H1 (cell line): ENCODE data around the gene TRIM10. TPM values are rescaled to one million over a fixed set of nuclear protein-coding genes. Genes with fewer than 3 reads are reported as not detected.

Source experiments
- CTCF ChIA-PET: fragments of 300-600 bp; sonication (Branson Sonifier 250); formaldehyde crosslinking; loops from one replicate; lab custom pipeline; 2021; ENCODE audit not compliant: partially characterized antibody; lab: Charles Lee
- POLR2A ChIA-PET: fragments of 300-600 bp; sonication (Branson Sonifier 250); formaldehyde crosslinking; loops from one replicate; lab custom pipeline; 2021; ENCODE audit warnings: inconsistent platforms; ENCODE audit not compliant: partially characterized antibody; lab: Charles Lee
- DNase-seq, 2 experiments: peaks; one replicate each; pipeline versions ENCODE4 v3.0.0 to v3.0.0-alpha.2; 2010 to 2022; ENCODE audit warnings: low spot score in 2 of 2, low read depth in 1 of 2, mixed read lengths in 1 of 2
- FAIRE-seq: peaks from 2 replicates; lab custom pipeline; 2011; peaks lifted over from hg19 to GRCh38; lab: Jason Lieb, UNC
- H2AFZ ChIP-seq: 2 replicates; pipeline ENCODE4 v1.8.1; 2012; ENCODE audit warnings: low read length, inconsistent platforms
- H2AK5ac ChIP-seq: 2 replicates; pipeline ENCODE4 v1.6.1; 2013; ENCODE audit warnings: low read depth, low read length
- H2BK120ac ChIP-seq: replicated peaks from 2 replicates; pipeline ENCODE3; 2013; ENCODE audit warnings: low read depth, low read length, inconsistent platforms
- H2BK12ac ChIP-seq: 2 replicates; pipeline ENCODE4 v1.6.1; 2013; ENCODE audit warnings: low read depth, low read length
- H2BK15ac ChIP-seq: 2 replicates; pipeline ENCODE4 v1.6.1; 2013; ENCODE audit warnings: low read length
- H2BK20ac ChIP-seq: 2 replicates; pipeline ENCODE4 v1.6.1; 2013; ENCODE audit warnings: low read length
- H2BK5ac ChIP-seq: 2 replicates; pipeline ENCODE4 v1.6.1; 2013; ENCODE audit warnings: low read depth, low read length
- H3K14ac ChIP-seq: 2 replicates; pipeline ENCODE4 v1.6.1; 2013; ENCODE audit warnings: inconsistent platforms; ENCODE audit not compliant: insufficient read length
- H3K18ac ChIP-seq: 2 replicates; pipeline ENCODE4 v1.6.1; 2013; ENCODE audit warnings: low read length; ENCODE audit errors: extremely low read depth
- H3K23ac ChIP-seq: 2 replicates; pipeline ENCODE4 v1.6.1; 2013; ENCODE audit warnings: inconsistent platforms; ENCODE audit not compliant: insufficient read length
- H3K23me2 ChIP-seq: 2 replicates; pipeline ENCODE4 v1.6.1; 2013; ENCODE audit warnings: low read depth, low read length
- H3K27ac ChIP-seq: 2 replicates; pipeline ENCODE4 v1.6.1; 2011; ENCODE audit warnings: low read depth, low read length, inconsistent platforms
- H3K27me3 ChIP-seq, 4 experiments: replicated peaks in 1 of 4; 1 replicate in 1 of 4; 2 replicates in 3 of 4; pipeline versions ENCODE4 v1.6.1 to v1.8.1; 2011 to 2013; ENCODE audit warnings: low read length in 3 of 4, mild to moderate bottlenecking in 3 of 4, inconsistent platforms in 2 of 4, mixed read lengths in 2 of 4, moderate library complexity in 1 of 4; ENCODE audit not compliant: control insufficient read depth in 3 of 4, insufficient read depth in 3 of 4; ENCODE audit errors: extremely low read depth in 1 of 4
- H3K36me3 ChIP-seq, 4 experiments: 2 replicates each; pipeline versions ENCODE4 v1.6.1 to v1.8.1; 2011 to 2013; ENCODE audit warnings: mild to moderate bottlenecking in 4 of 4, low read length in 3 of 4, moderate library complexity in 2 of 4, control low read depth in 1 of 4, inconsistent platforms in 1 of 4; ENCODE audit not compliant: insufficient read depth in 4 of 4, control insufficient read depth in 2 of 4
- H3K4ac ChIP-seq: replicated peaks from 2 replicates; pipeline ENCODE3; 2013; ENCODE audit warnings: low read length, low read depth, mixed read lengths, inconsistent platforms; ENCODE audit not compliant: insufficient read length
- H3K4me1 ChIP-seq, 4 experiments: replicated peaks in 1 of 4; 1 replicate in 1 of 4; 2 replicates in 3 of 4; pipeline versions ENCODE4 v1.6.1 to v1.8.1; 2011 to 2013; ENCODE audit warnings: low read length in 3 of 4, inconsistent platforms in 2 of 4, mixed read lengths in 1 of 4; ENCODE audit not compliant: insufficient read depth in 4 of 4, control insufficient read depth in 3 of 4
- H3K4me2 ChIP-seq, 2 experiments: 2 replicates each; pipeline versions ENCODE4 v1.6.1 to v1.8.1; 2011 to 2013; ENCODE audit warnings: low read depth in 2 of 2, low read length in 2 of 2, control low read depth in 1 of 2, inconsistent platforms in 1 of 2, mild to moderate bottlenecking in 1 of 2; ENCODE audit not compliant: insufficient read depth in 1 of 2
- H3K4me3 ChIP-seq, 4 experiments: fragments of 200-600, 300-600 bp in 1 of 4; sonication (generic), shearing (Covaris generic), sonication (Bioruptor Twin) in 1 of 4; 2 replicates each; pipeline versions ENCODE4 v1.5.1 to v1.8.1; 2011 to 2016; ENCODE audit warnings: low read length in 4 of 4, low read depth in 3 of 4, control low read depth in 2 of 4, inconsistent platforms in 2 of 4, mild to moderate bottlenecking in 2 of 4, mixed read lengths in 1 of 4, moderate library complexity in 1 of 4; ENCODE audit not compliant: insufficient read depth in 2 of 4; ENCODE audit errors: extremely low read depth in 1 of 4
- H3K56ac ChIP-seq: replicated peaks from 2 replicates; pipeline ENCODE3; 2013; ENCODE audit warnings: low read depth, mild to moderate bottlenecking, mixed read lengths, low read length, inconsistent platforms; ENCODE audit not compliant: insufficient read length
- H3K79me1 ChIP-seq: 2 replicates; pipeline ENCODE4 v1.6.1; 2013; ENCODE audit warnings: low read depth, low read length, control low read depth
- H3K79me2 ChIP-seq, 2 experiments: 2 replicates each; pipeline versions ENCODE4 v1.6.1 to v1.8.1; 2012 to 2013; ENCODE audit warnings: low read length in 2 of 2, mild to moderate bottlenecking in 2 of 2, inconsistent platforms in 1 of 2; ENCODE audit not compliant: insufficient read depth in 2 of 2, control insufficient read depth in 1 of 2
- H3K9ac ChIP-seq, 4 experiments: replicated peaks in 1 of 4; 1 replicate in 1 of 4; 2 replicates in 3 of 4; pipeline versions ENCODE4 v1.6.1 to v1.8.1; 2011 to 2013; ENCODE audit warnings: low read depth in 3 of 4, low read length in 3 of 4, control low read depth in 2 of 4, mild to moderate bottlenecking in 2 of 4, moderate library complexity in 2 of 4, inconsistent platforms in 1 of 4; ENCODE audit errors: extremely low read depth in 1 of 4
- H3K9me3 ChIP-seq, 2 experiments: 2 replicates each; pipeline versions ENCODE4 v1.6.1 to v1.8.1; 2012 to 2013; ENCODE audit warnings: mild to moderate bottlenecking in 2 of 2, moderate library complexity in 2 of 2, control low read depth in 1 of 2, inconsistent platforms in 1 of 2, low read depth in 1 of 2, low read length in 1 of 2, mixed read lengths in 1 of 2; ENCODE audit not compliant: insufficient read depth in 2 of 2
- H4K20me1 ChIP-seq, 2 experiments: replicated peaks in 1 of 2; 2 replicates each; pipeline versions ENCODE3 to v1.8.1; 2011 to 2013; ENCODE audit warnings: inconsistent platforms in 2 of 2, low read length in 2 of 2, mild to moderate bottlenecking in 1 of 2; ENCODE audit not compliant: insufficient read depth in 2 of 2, control insufficient read depth in 1 of 2
- H4K5ac ChIP-seq: 2 replicates; pipeline ENCODE4 v1.6.1; 2013; ENCODE audit warnings: low read length, low read depth, mixed read lengths, inconsistent platforms; ENCODE audit not compliant: insufficient read length
- H4K8ac ChIP-seq: 2 replicates; pipeline ENCODE4 v1.8.0; 2013; ENCODE audit warnings: mild to moderate bottlenecking, moderate library complexity, low read length, inconsistent platforms; ENCODE audit not compliant: insufficient read depth; ENCODE audit errors: extremely low read depth
- H4K91ac ChIP-seq: replicated peaks from 2 replicates; pipeline ENCODE3; 2013; ENCODE audit warnings: low read length, mixed read lengths, inconsistent platforms; ENCODE audit not compliant: insufficient read length
- CTBP2 ChIP-seq: IDR thresholded peaks from 2 replicates; pipeline ENCODE4 v1.7.0; 2011; ENCODE audit warnings: borderline replicate concordance, mild to moderate bottlenecking, moderate library complexity, mixed read lengths, low read length; ENCODE audit not compliant: insufficient read depth, insufficient read length
- RAD21 ChIP-seq, 2 experiments: IDR thresholded peaks in 1 of 2; conservative IDR thresholded peaks in 1 of 2; 2 replicates each; pipeline ENCODE4 v1.6.1; 2011; ENCODE audit warnings: low read depth in 2 of 2, low read length in 2 of 2, improper control_type of control experiment in 1 of 2, inconsistent platforms in 1 of 2, mild to moderate bottlenecking in 1 of 2, moderate library complexity in 1 of 2
- SP4 ChIP-seq: IDR thresholded peaks from 2 replicates; pipeline ENCODE4 v1.6.1; 2012; ENCODE audit warnings: low read length, inconsistent platforms
- TEAD4 ChIP-seq: IDR thresholded peaks from 2 replicates; pipeline ENCODE4 v1.6.1; 2012; ENCODE audit warnings: low read depth, low read length, inconsistent platforms, mixed read lengths
- WGBS, 2 experiments: shearing (Covaris generic) in 1 of 2; methylation state at CpG; one replicate each; pipeline versions ENCODE4 v1.1.6 to v1.1.7; 2013 to 2015; ENCODE audit warnings: low lambda C conversion rate in 2 of 2, mixed read lengths in 2 of 2, inconsistent platforms in 1 of 2, low coverage in 1 of 2, missing lambda C conversion rate in 1 of 2; ENCODE audit not compliant: insufficient replicate concordance in 2 of 2, insufficient coverage in 1 of 2, insufficient read length in 1 of 2; ENCODE audit errors: extremely low coverage in 1 of 2, missing lambda C conversion rate in 1 of 2; 5-methylcytosine and 5-hydroxymethylcytosine counted together
- polyA plus RNA-seq, 7 experiments: library from polyadenylated mRNA; depleted of rRNA in 3 of 7; stranded (reverse) in 5 of 7; unstranded in 2 of 7; fragments of >200 nt in 5 of 7; fragments of 200-250 nt in 2 of 7; gene quantifications; 1 replicate in 5 of 7; 2 replicates in 1 of 7; 4 replicates in 1 of 7; pipeline versions ENCODE4 v1.2.1 to v1.2.3, GENCODE V29; 2011 to 2013; ENCODE audit warnings: missing spikeins in 2 of 7, mixed read lengths in 2 of 7
- total RNA-seq: library from RNA; stranded (reverse); fragmentation: NEBNext Ultra II Directional; extraction: Animal tissue kit (Norgen Biotek cat#: 25700); gene quantifications from 2 replicates; pipeline ENCODE4 v1.2.1, GENCODE V29; 2021
- TF ChIP-seq, protein P1 (sequence below), 3 experiments: IDR thresholded peaks; 1 replicate in 2 of 3; 2 replicates in 1 of 3; pipeline versions ENCODE4 v1.5.1 to v1.6.1; 2011; ENCODE audit warnings: low read length in 3 of 3, mild to moderate bottlenecking in 3 of 3, inconsistent platforms in 2 of 3, low read depth in 1 of 3, moderate library complexity in 1 of 3; ENCODE audit not compliant: insufficient read depth in 1 of 3; ENCODE audit errors: control extremely low read depth in 1 of 3
- TF ChIP-seq, protein P2 (sequence below): IDR thresholded peaks from 2 replicates; pipeline ENCODE4 v1.6.1; 2011; ENCODE audit warnings: low read depth, mild to moderate bottlenecking, low read length; ENCODE audit not compliant: insufficient read depth

Gene TRIM10
- total and polyA plus RNA-seq, 2 of the 8 experiments (the other 6 are each of a cell fraction or from before 2014, with no cell fraction given) = 0.06 TPM; not detected in 1

DNA sequence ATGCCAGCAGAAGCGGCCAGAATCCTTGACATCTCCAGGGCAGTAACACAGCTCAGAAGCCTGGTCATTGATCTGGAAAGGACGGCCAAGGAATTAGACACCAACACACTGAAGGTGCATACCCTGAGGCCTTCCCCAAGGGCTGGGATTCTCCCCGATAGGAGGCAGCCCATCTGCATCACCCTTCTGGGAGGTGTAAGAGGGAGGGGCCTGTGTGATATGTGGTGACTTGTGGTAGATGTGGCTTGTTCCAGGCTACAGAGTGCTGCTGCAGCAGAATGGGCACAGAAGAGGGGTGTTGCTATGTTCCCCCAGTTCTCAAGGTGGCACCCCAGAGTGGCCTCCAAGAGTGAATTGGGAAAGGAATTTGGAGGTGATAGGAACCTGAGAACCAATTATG is 13.9 kb downstream of the TRIM10 start:
- Histone ChIP-seq H3K4me1 (peaks cover 0 to 4% (median 0%) of the 10 kb centered on the region in 4 experiments; a peak in 2 of 7 replicates), H3K9me3 (no peaks in the 10 kb centered on the region), H4K5ac (no peak overlapping the region), H2BK12ac (no peak overlapping the region), H2AFZ (0 out of 2 replicates have a peak overlapping the region, but pooled peaks have one; percentile 28), H3K4ac (no peak overlapping the region), H4K91ac (no peak overlapping the region), H3K27me3 (no peaks in the 10 kb centered on the region; a peak in 1 of 7 replicates), H3K18ac (no peak overlapping the region), H3K79me1 (no peaks in the 10 kb centered on the region), H3K36me3 (no peaks in the 10 kb centered on the region), H3K56ac (no peak overlapping the region), H3K23me2 (peaks cover 2% of the 10 kb centered on the region; the same call in 1 of the 2 replicates), H2BK20ac (no peak overlapping the region), H3K4me3 (no peak overlapping the region), H3K4me2 (no peak overlapping the region), H2BK15ac (no peak overlapping the region), H3K23ac (no peak overlapping the region), H2AK5ac (no peak overlapping the region), H4K8ac (0 out of 2 replicates have a peak overlapping the region, but pooled peaks have one; percentile 41), H2BK120ac (no peak overlapping the region), H2BK5ac (no peak overlapping the region), H3K14ac (no peak overlapping the region), H3K79me2 (no peaks in the 10 kb centered on the region), H3K27ac (no peak overlapping the region), H3K9ac (no peak overlapping the region), H4K20me1 (no peaks in the 10 kb centered on the region)
- TF ChIP-seq TEAD4 (no peak), SP4 (no peak), CTBP2 (no peak), RAD21 (IDR thresholded peaks at IDR 0.05 in 1 of 2, conservative IDR thresholded peaks at IDR 0.05 in 1 of 2; ENCODE audit: low read depth in 2 of 2, low read length in 2 of 2) (no peak)
- TF ChIP-seq, protein P1, sequence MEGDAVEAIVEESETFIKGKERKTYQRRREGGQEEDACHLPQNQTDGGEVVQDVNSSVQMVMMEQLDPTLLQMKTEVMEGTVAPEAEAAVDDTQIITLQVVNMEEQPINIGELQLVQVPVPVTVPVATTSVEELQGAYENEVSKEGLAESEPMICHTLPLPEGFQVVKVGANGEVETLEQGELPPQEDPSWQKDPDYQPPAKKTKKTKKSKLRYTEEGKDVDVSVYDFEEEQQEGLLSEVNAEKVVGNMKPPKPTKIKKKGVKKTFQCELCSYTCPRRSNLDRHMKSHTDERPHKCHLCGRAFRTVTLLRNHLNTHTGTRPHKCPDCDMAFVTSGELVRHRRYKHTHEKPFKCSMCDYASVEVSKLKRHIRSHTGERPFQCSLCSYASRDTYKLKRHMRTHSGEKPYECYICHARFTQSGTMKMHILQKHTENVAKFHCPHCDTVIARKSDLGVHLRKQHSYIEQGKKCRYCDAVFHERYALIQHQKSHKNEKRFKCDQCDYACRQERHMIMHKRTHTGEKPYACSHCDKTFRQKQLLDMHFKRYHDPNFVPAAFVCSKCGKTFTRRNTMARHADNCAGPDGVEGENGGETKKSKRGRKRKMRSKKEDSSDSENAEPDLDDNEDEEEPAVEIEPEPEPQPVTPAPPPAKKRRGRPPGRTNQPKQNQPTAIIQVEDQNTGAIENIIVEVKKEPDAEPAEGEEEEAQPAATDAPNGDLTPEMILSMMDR (IDR thresholded peaks at IDR 0.05; ENCODE audit: control extremely low read depth in 1 of 3, insufficient read depth in 1 of 3, low read depth in 1 of 3, low read length in 3 of 3) = no peak
- TF ChIP-seq, protein P2, sequence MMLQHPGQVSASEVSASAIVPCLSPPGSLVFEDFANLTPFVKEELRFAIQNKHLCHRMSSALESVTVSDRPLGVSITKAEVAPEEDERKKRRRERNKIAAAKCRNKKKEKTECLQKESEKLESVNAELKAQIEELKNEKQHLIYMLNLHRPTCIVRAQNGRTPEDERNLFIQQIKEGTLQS = no peak
- FAIRE-seq (no peak), DNase-seq (no peak)
- WGBS, 2 experiments = 89% methylated on average over 3 of the region's 3 CpGs; no CpG with 5 or more reads in 1 of the 2 experiments
- POLR2A ChIA-PET = no interaction called here
- CTCF ChIA-PET = interaction anchor here (0.7 to 5.4 kb wide), 5 partner anchors 8 to 42 kb away, joined by 3 to 27 read pairs (median 4); no protein-coding TSS in a partner anchor
